ENCODE data around the gene RGS10. TPM values are rescaled to one million over a fixed set of nuclear protein-coding genes. Genes with fewer than 3 reads are reported as not detected.
"Not testable (repeated sequence)": the region's sequence is repeated elsewhere in the genome, so short reads cannot be mapped to it uniquely, and the experiment has no call there.

The RGS10 gene
- total RNA-seq, 2 experiments from 2014 or later = 103 to 113 TPM

GRCh38 chr10:119535837-119536507 is 6.5 kb downstream of the RGS10 start:
- no peak for DNase-seq
- Mint-ChIP-seq H3K4me1 (peaks cover 72% of the 10 kb centered on the region), H3K27ac (peak overlapping the region; percentile 5), H3K9me3 (ENCODE audit: low read depth) (no peaks in the 10 kb centered on the region), H3K27me3 (no peaks in the 10 kb centered on the region), H3K4me3 (no peak overlapping the region), H3K36me3 (peaks cover 25% of the 10 kb centered on the region)
- CTCF ChIA-PET = no interaction called here
- no peak for ATAC-seq

DNA sequence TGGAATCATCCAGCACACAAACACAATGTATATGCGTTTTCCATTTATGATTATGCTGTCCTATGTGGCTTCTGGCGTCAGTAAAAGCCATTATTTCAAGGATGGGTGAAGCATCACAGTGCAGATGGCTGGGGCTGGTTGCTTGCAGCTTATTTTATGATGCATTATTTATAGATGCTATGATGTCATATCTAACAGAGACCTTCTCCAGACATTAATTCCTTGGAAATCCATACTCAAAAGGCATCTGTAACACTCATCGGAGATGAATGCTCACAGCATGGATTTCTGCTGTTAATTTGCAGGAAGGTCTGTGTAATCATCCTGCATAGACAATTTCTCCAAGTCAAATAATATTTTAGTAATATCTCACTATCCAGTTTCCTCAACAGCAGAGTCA is 7.2 kb downstream of the RGS10 start:
- no peaks in the 10 kb centered on the region for H3K27me3 Mint-ChIP-seq
- H3K36me3 Mint-ChIP-seq = peaks cover 24% of the 10 kb centered on the region
- no peak overlapping the region for H3K4me3 Mint-ChIP-seq
- ATAC-seq (no peak), DNase-seq (no peak)
- no peaks in the 10 kb centered on the region for H3K9me3 Mint-ChIP-seq (ENCODE audit: low read depth)
- H3K4me1 Mint-ChIP-seq = peaks cover 66% of the 10 kb centered on the region
- no peak overlapping the region for H3K27ac Mint-ChIP-seq
- CTCF ChIA-PET = interaction anchor here (0.8 to 1.0 kb wide), 2 partner anchors 48 to 453 kb away, joined by 3 read pairs; no protein-coding TSS in a partner anchor

DNA sequence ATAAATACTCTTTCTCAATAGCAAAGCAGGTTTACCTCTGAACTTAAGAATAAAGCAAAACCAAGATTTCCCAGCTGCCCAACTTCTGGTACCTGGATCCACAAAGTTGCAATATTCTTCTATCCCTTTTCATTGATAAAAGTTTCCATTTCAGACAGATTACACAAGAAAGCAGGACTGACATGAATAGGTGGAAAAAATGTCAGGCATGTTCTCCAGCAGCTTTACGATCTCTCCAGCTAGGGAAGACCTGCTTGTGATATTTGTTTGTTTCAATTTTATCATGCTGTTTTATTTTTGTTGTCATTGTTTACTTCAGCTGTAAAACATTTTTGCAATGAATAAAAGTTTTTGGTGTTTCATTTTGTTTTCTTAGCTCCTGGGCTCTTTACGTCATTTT is 9.0 kb downstream of the RGS10 start:
- no peaks in the 10 kb centered on the region for H3K9me3 Mint-ChIP-seq (ENCODE audit: low read depth)

DNA sequence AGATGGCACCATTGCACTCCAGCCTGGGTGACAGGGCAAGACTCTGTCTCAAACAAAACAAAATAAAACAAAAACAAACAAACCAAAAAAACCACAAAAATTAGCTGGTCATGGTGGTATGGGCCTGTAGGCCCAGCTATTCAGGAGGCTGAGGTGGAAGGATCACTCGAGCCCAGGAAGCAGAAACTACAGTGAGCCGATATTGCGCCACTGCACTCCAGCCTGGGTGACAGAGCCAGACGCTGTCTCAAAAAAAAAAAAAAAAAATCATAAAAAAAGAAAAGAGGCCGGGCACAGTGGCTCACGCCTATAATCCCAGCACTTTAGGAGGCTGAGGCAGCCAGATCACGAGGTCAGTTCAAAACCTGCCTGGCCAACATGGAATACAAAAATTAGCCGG is 9.7 kb downstream of the RGS10 start:
- not testable (repeated sequence) for ATAC-seq; H3K27me3 Mint-ChIP-seq; H3K9me3 Mint-ChIP-seq (ENCODE audit: low read depth); H3K4me3 Mint-ChIP-seq; H3K27ac Mint-ChIP-seq; DNase-seq
- peaks cover 48% of the 10 kb centered on the region for H3K4me1 Mint-ChIP-seq
- peaks cover 28% of the 10 kb centered on the region for H3K36me3 Mint-ChIP-seq
- CTCF ChIA-PET = interaction anchor here (1.1 to 1.9 kb wide), 2 partner anchors 8 to 10 kb away, joined by 3 to 11 read pairs; partner anchors contain the start of gene RGS10

More for the DNA sequence above, 9.0 kb downstream of the RGS10 start:
- H3K27ac Mint-ChIP-seq = no peak overlapping the region
- no peaks in the 10 kb centered on the region for H3K27me3 Mint-ChIP-seq
- H3K4me3 Mint-ChIP-seq = no peak overlapping the region
- ATAC-seq = no peak
- CTCF ChIA-PET = interaction anchor here (1.1 to 1.9 kb wide), 2 partner anchors 9 kb away, joined by 3 to 11 read pairs; partner anchors contain the start of gene RGS10
- H3K4me1 Mint-ChIP-seq = peaks cover 53% of the 10 kb centered on the region
- no peak for DNase-seq
- peaks cover 28% of the 10 kb centered on the region for H3K36me3 Mint-ChIP-seq

- CTCF ChIA-PET = interaction anchor here (1.9 kb wide), 1 partner anchor 11 kb away, joined by 11 read pairs; the partner anchor contains the start of gene RGS10
- H3K4me3 Mint-ChIP-seq; DNase-seq; ATAC-seq; H3K9me3 Mint-ChIP-seq (ENCODE audit: low read depth); H3K27me3 Mint-ChIP-seq; H3K27ac Mint-ChIP-seq: not testable (repeated sequence)
- peaks cover 32% of the 10 kb centered on the region for H3K36me3 Mint-ChIP-seq
- H3K4me1 Mint-ChIP-seq = peaks cover 47% of the 10 kb centered on the region
Observed at GRCh38 chr10:119532251-119532650, 10.3 kb downstream of the RGS10 start.

DNA sequence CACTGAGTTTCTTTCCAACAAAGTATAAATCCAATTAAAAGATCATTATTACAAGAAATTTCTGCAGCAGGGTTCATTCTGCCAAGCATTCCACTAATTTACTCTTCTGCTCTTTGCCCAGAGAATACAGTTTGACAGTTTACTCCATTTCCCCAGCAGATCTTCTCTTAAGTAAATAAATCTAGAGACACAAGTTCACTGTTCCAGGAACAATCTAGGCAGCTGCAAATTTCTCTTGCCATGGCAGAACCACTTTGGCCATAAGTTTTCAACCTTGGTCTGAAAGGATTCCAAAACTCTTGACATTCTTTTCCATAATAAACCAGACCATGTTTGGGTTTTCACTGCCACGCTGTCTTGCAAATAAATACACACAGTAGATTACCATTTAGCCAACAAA is 11.5 kb downstream of the RGS10 start:
- H3K4me3 Mint-ChIP-seq = no peak overlapping the region
- peaks cover 39% of the 10 kb centered on the region for H3K4me1 Mint-ChIP-seq
- peaks cover 35% of the 10 kb centered on the region for H3K36me3 Mint-ChIP-seq
- H3K27ac Mint-ChIP-seq = no peak overlapping the region
- ATAC-seq (no peak), DNase-seq (no peak)
- CTCF ChIA-PET = interaction anchor here (1.7 to 2.7 kb wide), 2 partner anchors 7 to 12 kb away, joined by 5 to 10 read pairs; partner anchors contain the start of gene RGS10
- H3K27me3 Mint-ChIP-seq = no peaks in the 10 kb centered on the region
- H3K9me3 Mint-ChIP-seq (ENCODE audit: low read depth) = no peaks in the 10 kb centered on the region

GRCh38 chr10:119528663-119529237 is 13.8 kb downstream of the RGS10 start:
- Mint-ChIP-seq H3K36me3 (peaks cover 39% of the 10 kb centered on the region), H3K4me1 (peaks cover 32% of the 10 kb centered on the region)
- CTCF ChIA-PET = interaction anchor here (0.8 to 2.7 kb wide), 4 partner anchors 11 to 42 kb away, joined by 3 to 10 read pairs (median 6); partner anchors contain the start of gene RGS10
- not testable (repeated sequence) for H3K9me3 Mint-ChIP-seq (ENCODE audit: low read depth); H3K4me3 Mint-ChIP-seq; H3K27me3 Mint-ChIP-seq; ATAC-seq; H3K27ac Mint-ChIP-seq; DNase-seq

GRCh38 chr10:119526621-119527592 is 15.6 kb downstream of the RGS10 start:
- no peaks in the 10 kb centered on the region for H3K27me3 Mint-ChIP-seq
- peak overlapping the region; percentile 15 for H3K27ac Mint-ChIP-seq
- ATAC-seq = peak; percentile 23
- H3K9me3 Mint-ChIP-seq (ENCODE audit: low read depth) = no peaks in the 10 kb centered on the region
- H3K36me3 Mint-ChIP-seq = peaks cover 38% of the 10 kb centered on the region
- CTCF ChIA-PET = interaction anchor here (1.1 kb wide), 1 partner anchor 16 kb away, joined by 3 read pairs; no protein-coding TSS in a partner anchor
- no peak for DNase-seq
- H3K4me3 Mint-ChIP-seq = no peak overlapping the region
- H3K4me1 Mint-ChIP-seq = peaks cover 24% of the 10 kb centered on the region

DNA sequence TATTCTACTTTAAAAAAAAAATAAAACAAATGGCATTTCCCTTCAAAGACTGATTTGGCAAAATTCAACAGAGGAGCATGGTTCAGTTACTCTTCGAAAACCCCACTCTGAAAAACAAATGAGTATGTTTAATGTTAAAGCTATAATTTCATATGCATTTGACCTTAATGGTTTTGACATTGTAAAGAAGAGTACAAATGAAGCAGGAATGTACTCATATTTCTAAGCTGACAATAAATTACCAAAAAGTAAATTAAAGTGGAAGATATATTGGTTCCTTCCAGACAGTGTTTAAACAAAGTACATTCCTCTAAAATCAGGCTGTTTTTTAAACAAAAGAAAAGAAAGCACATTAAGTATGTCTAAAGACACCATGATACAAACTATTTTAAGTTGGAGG is 16.4 kb downstream of the RGS10 start:
- no peak overlapping the region for H3K4me3 Mint-ChIP-seq
- peaks cover 44% of the 10 kb centered on the region for H3K36me3 Mint-ChIP-seq
- no peaks in the 10 kb centered on the region for H3K27me3 Mint-ChIP-seq
- CTCF ChIA-PET = interaction anchor here (1.1 kb wide), 1 partner anchor 17 kb away, joined by 3 read pairs; no protein-coding TSS in a partner anchor
- ATAC-seq = no peak
- DNase-seq = no peak
- H3K4me1 Mint-ChIP-seq = peaks cover 19% of the 10 kb centered on the region
- no peaks in the 10 kb centered on the region for H3K9me3 Mint-ChIP-seq (ENCODE audit: low read depth)
- H3K27ac Mint-ChIP-seq = no peak overlapping the region

DNA sequence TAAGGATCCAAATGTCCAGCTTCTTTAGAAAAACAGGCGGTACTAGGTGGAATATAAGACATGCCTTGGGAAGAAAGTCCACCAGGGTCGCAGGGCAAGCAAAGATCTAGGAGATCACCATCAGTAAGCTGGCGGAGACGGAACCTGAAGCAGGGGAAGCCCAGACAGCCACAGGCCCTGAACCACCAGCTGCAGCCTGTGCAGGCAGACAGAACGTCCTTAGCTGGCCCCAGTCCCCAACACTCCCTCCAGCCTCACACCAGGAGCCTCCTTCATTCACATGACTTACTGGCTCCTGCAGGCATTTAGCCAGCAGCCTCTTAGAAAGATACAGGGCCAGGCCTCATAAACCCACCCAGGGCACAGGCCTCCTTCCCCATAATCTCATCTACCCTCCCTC is 17.4 kb downstream of the RGS10 start:
- H3K9me3 Mint-ChIP-seq (ENCODE audit: low read depth) = no peaks in the 10 kb centered on the region
- DNase-seq (no peak), ATAC-seq (no peak)
- no peak overlapping the region for H3K27ac Mint-ChIP-seq
- CTCF ChIA-PET = interaction anchor here (0.8 to 1.1 kb wide), 2 partner anchors 8 to 13 kb away, joined by 3 to 4 read pairs; no protein-coding TSS in a partner anchor
- no peaks in the 10 kb centered on the region for H3K27me3 Mint-ChIP-seq
- H3K4me1 Mint-ChIP-seq = peaks cover 17% of the 10 kb centered on the region
- H3K4me3 Mint-ChIP-seq = no peak overlapping the region
- peaks cover 49% of the 10 kb centered on the region for H3K36me3 Mint-ChIP-seq

DNA sequence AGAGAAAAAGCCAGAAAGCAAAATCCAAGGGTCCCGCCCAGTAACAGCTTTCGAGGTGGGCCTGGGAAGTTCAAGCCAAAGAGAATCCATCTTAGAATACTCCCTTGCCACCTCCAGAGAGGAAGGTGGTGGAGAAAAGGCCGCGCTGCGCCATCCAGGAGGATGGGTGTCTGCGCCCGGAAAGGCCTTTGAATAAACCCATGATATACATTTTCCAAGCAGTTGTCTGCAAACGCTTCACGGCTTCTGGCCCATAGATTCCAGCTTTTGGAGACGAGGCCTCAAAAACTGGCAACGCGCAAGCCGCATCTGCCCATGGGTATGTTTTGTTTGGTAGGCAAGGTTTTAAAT is 17.8 kb downstream of the RGS10 start:
- Mint-ChIP-seq H3K27ac (no peak overlapping the region), H3K27me3 (no peaks in the 10 kb centered on the region), H3K36me3 (peaks cover 51% of the 10 kb centered on the region), H3K4me3 (no peak overlapping the region), H3K9me3 (ENCODE audit: low read depth) (no peaks in the 10 kb centered on the region), H3K4me1 (peaks cover 19% of the 10 kb centered on the region)
- no peak for DNase-seq
- CTCF ChIA-PET = interaction anchor here (0.8 to 1.1 kb wide), 2 partner anchors 9 to 13 kb away, joined by 3 to 4 read pairs; no protein-coding TSS in a partner anchor
- no peak for ATAC-seq

DNA sequence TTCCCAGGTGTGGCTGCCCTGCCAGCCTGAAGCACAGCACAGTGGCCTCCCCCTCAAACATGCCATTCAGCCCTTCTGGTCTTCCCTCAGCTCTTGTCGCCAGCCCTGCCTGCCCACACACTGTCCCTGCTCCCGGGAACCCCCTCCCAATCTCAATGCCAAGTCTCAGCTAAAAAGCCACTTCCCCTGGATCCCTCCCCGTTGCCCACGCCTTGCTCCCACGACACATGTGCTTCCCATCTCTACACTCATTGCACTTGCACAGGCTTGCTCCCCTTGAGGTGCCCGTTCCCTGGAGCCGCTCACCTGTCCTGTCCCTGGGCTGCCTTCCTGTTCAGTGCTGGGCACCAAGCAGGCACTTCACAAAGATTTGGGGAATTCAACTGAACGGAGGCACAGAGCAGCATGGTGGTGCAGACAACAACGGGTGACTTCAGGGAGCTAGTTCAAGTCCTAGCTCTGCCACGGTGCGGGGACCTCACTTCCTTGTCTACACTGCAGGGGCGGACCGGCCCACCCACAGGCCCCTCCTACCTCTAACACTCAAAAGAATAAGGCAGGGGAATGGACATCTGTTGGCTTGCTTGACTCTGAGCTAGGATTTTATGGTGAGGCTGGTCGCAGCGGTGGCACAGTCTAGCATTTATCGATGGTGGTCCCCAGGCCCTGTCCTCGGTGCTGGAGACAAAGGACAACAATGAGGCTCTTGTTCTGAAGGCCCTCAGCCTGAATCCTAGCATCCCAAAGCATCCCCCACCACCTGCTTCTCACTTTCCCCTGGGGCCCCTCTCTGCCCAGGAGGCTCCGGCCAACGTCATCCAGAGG is 18.4 kb downstream of the RGS10 start:
- Mint-ChIP-seq H3K27ac (no peak overlapping the region), H3K36me3 (peaks cover 49% of the 10 kb centered on the region), H3K4me1 (peaks cover 20% of the 10 kb centered on the region), H3K27me3 (no peaks in the 10 kb centered on the region), H3K9me3 (ENCODE audit: low read depth) (no peaks in the 10 kb centered on the region), H3K4me3 (no peak overlapping the region)
- ATAC-seq (no peak), DNase-seq (no peak)
- CTCF ChIA-PET = interaction anchor here (0.8 to 1.1 kb wide), 2 partner anchors 9 to 12 kb away, joined by 3 to 4 read pairs; no protein-coding TSS in a partner anchor

All from activated CD8-positive, alpha-beta memory T cell treated with anti-CD3 and anti-CD28 coated beads, Interleukin-2, amount 10 ng/mL, durations not matched to agents 7 days and 5 days (primary cell).